HL-60/S4 treated with phorbol 12-myristate 13-acetate at 8.2 ng/mL for 4 days and 3 days (cell line): ENCODE results near the gene OSBPL1A.

Experiments
- in situ Hi-C: fragments of 300-500 bp; cut with MboI; formaldehyde crosslinking; loops from 2 replicates; pipeline ENCODE4 v1.15.0; 2022; ENCODE audit warnings: low sequenced_read_pairs

Gene OSBPL1A

GRCh38 chr18:24231773-24232735 lies 165.6 kb downstream of the OSBPL1A start:
- in situ Hi-C loops: no loop called here

DNA sequence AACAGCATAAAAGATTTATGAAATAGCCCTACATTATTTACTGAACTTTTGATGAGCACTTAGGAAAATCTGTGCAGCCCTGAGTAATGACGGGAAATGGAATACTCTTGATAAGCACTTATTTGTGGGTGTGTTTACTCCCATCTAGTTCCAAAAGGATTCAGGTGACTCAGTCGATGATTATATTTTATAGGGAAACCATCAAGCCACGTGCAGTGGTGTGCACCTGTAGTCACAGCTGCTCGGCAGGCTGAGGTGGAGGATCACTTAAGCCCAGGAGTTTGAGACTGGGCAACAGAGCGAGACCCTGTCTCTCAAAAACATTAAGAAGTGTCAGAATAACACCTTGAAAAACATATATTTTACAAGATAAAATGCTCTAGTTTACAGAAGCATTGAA lies 166.9 kb downstream of the OSBPL1A start:
- in situ Hi-C loops: no loop called here

DNA sequence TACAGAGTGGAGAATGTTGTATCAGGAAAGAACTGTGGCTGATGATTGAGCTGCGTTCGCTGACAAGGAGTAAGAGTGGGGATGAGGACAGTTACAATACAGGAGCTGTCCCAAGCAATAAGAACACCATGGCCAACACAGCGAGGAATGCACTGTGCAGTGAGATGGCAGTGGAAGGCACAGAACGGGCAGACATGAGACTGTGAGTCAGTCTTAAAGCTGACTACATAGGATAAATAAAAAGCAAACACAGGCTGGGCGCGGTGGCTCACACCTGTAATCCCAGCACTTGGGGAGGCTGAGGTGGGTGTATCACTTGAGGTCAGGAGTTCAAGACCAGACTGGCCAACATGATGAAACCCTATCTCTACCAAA lies 169.0 kb downstream of the OSBPL1A start:
- in situ Hi-C loops: no loop called here

- in situ Hi-C loops: no loop called here
Observed at GRCh38 chr18:24227977-24228666, 169.5 kb downstream of the OSBPL1A start.

GRCh38 chr18:24220318-24220688 lies 177.3 kb downstream of the OSBPL1A start:
- in situ Hi-C loops: no loop called here

GRCh38 chr18:24219561-24220317 lies 177.9 kb downstream of the OSBPL1A start:
- in situ Hi-C loops: no loop called here

- in situ Hi-C loops: no loop called here
Observed at GRCh38 chr18:24214913-24215312, 182.7 kb downstream of the OSBPL1A start.

- in situ Hi-C loops: no loop called here
Observed at GRCh38 chr18:24214144-24214543, 183.5 kb downstream of the OSBPL1A start.

DNA sequence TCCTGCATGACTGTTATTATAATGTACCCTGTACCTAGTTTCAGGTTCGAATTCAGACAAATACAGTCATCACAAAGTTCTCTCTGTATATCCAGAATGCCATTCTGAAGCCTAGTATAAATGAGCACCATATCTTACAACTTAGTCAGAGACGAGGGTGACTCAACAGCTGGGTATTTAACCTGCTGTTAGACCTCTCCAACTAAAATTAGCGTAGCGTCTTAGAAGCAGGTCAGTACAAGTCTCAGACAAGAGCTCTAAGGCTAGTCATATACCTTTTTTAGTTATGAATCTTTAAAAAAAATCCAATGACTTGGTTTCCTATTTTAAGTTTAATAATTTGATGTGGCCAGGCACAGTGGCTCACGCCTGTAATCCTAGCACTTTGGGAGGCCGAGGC lies 184.7 kb downstream of the OSBPL1A start:
- in situ Hi-C loops: no loop called here

- in situ Hi-C loops: no loop called here
Observed at GRCh38 chr18:24209558-24209957, 188.1 kb downstream of the OSBPL1A start.

DNA sequence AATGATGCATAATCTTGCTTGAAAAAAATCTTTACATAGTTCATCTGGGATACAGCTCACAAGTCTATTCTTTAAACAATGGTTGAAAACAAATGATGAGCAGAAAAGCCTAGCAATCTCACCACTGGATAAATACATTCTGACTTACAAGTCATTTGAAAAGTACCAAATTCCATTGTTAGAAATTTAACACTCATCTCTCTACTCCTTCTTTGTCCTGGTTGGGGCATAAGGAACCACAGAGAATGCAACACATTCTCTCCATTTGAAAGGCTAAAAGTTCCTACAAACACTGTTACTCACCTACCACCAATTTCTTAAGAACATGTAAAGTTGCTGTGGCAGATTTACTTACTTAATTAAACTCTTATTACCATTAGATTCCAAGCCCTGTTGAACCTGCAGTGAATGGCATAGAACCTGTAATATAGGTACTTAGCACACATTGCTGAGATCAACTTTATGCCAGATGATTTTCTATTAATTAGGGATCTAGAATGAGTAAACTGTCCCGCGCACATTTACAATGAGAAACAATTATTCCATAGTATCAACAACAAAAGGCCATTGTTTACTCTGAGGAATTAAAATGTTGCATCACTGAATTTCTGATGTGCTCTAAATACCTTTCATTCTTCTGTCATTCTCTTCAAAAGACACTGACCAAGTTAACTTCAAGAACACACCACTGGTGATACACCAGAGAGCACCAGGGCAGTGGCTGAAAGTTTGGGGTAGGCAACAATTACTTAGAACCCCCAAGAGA lies 189.2 kb downstream of the OSBPL1A start:
- in situ Hi-C loops: no loop called here

DNA sequence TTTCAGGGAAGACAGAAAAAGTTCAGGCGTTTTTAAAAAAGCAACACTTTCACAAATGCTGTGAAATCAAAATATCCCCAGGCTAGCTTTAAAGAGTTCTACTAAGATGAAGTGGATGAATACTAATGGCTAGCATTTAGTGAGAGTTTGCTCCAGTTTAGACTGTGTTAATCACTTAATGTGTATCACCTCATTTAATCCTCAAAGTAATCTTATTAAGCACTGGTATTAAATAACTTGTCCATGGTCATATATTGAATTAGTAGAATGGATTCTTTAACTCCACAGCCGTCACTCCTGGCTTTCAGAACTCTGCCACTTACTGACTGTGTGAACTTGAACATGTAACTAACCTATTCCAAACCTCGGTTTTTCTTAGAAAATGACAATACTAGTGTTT lies 192.7 kb downstream of the OSBPL1A start:
- in situ Hi-C loops: no loop called here

DNA sequence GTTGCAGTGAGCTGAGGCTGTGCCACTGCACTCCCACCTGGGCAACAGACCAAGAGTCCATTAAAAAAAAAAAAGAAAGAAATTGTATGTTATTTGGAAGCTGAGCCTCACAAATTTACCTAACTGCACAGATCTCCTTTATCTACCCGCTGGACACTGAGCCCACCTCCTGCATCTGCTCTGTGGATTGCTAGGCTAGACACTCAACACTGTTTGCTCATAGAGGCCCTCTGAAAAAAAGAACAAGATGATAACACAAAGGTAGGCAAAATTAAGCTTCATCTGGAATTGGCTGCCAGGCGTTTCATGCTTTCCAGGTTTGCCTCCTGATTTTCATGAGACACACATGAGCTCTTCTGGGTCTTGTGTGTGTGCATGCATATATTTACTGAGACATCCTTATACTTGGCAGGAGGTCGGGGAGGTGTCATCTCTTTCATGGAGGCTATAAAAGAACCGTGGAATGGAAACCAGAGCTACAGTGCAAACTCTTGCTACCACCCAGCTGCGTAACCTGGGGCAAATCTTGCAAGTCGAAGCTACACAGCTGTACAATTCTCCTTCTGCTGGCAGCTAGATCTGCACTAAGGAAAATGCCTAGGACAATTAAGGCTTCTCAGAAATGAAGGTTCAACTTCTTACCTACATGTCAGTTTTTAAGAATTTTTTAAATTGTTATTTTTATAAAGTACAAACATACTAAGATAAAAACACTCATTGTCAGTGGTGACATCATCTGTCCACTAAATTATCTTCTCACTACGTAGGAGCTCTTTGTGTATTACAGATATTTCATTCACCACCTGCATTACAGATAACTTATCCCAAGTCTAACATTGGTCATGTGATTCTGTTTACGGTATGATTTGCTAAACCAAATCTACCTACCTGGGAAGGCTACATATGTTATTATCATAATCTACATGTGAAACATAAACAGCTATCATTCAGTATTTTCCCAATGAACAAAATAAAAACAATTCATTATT lies 195.6 kb downstream of the OSBPL1A start:
- in situ Hi-C loops: no loop called here

- in situ Hi-C loops: no loop called here
Observed at GRCh38 chr18:24200494-24201290, 196.9 kb downstream of the OSBPL1A start.

GRCh38 chr18:24199372-24199962 lies 198.2 kb downstream of the OSBPL1A start:
- in situ Hi-C loops: no loop called here

- in situ Hi-C loops: no loop called here
Observed at GRCh38 chr18:24198461-24198860, 199.2 kb downstream of the OSBPL1A start.

GRCh38 chr18:24197412-24197811 lies 200.2 kb downstream of the OSBPL1A start:
- in situ Hi-C loops: no loop called here

DNA sequence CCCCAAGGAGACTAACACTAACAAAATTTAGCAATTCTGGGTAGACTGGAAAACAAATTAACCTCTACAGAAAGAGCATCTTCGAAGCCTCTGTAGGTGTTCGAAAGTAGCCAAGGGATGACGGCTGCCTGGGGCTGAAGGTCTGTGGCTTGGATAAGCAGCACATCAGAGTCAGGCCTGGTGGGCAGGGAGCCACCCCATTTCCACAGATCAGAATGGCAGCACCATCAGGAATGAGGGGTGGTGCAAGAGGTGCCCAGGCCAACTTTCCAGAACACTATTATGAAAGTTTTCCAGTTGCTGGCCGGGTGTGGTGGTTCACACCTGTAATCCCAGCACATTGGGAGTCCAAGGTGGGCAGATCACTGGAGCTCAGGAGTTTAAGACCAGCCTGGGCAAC lies 200.9 kb downstream of the OSBPL1A start:
- in situ Hi-C loops: no loop called here
